Ovary (tissue), 3 donors: ENCODE data around the gene GRIN3A.

ENCODE experiments used
- CTCF ChIP-seq, 3 donors: fragments of 450-650 bp in 2 of 3; fragments of 200-600 bp in 1 of 3; IDR thresholded peaks; one replicate each; pipeline versions ENCODE4 v1.5.1 to v1.8.0; 2016 to 2022; ENCODE audit warnings: antibody characterized with exemption in 3 of 3, mild to moderate bottlenecking in 1 of 3
- EP300 ChIP-seq: sonication (generic); formaldehyde crosslinking; IDR thresholded peaks from one replicate; pipeline ENCODE4 v1.6.1; 2017; ENCODE audit warnings: antibody characterized with exemption
- POLR2A ChIP-seq: fragments of 450-650 bp; IDR thresholded peaks from one replicate; pipeline ENCODE4 v1.6.1; 2017; ENCODE audit warnings: antibody characterized with exemption, mild to moderate bottlenecking, moderate library complexity
- donor health status: DM: no; HTN: no; CAD: no.

- TF ChIP-seq CTCF (IDR thresholded peaks at IDR 0.05) (no peak), POLR2A (no peak), EP300 (no peak)
These were observed 74.0 kb downstream of the GRIN3A start for GRCh38 chr9:101664453-101664852.
